GM12878 (cell line): ENCODE data around the gene ANTXR1. TPM values are rescaled to one million over a fixed set of nuclear protein-coding genes. Genes with fewer than 3 reads are reported as not detected.

Source experiments
- ATF7 ChIP-seq: fragments of 450-650 bp; IDR thresholded peaks from 2 replicates; pipeline ENCODE4 v1.6.1; 2016; ENCODE audit warnings: low read depth, mild to moderate bottlenecking
- BACH1 ChIP-seq: fragments of 450-650 bp; IDR thresholded peaks from 2 replicates; pipeline ENCODE4 v1.6.1; 2017; ENCODE audit warnings: mild to moderate bottlenecking, borderline replicate concordance
- E2F8 ChIP-seq: fragments of 450-650 bp; IDR thresholded peaks from 2 replicates; pipeline ENCODE4 v1.6.1; 2018; ENCODE audit warnings: mild to moderate bottlenecking, low read depth, moderate library complexity; ENCODE audit not compliant: partially characterized antibody
- IKZF1 ChIP-seq: fragments of 450-650 bp; conservative IDR thresholded peaks from 2 replicates; pipeline ENCODE4 v1.6.1; 2017; ENCODE audit warnings: antibody characterized with exemption, mild to moderate bottlenecking
- ZNF687 ChIP-seq: fragments of 450-650 bp; IDR thresholded peaks from 2 replicates; pipeline ENCODE4 v1.6.1; 2017; ENCODE audit warnings: mild to moderate bottlenecking, moderate library complexity
- polyA plus RNA-seq, 11 experiments: library from polyadenylated mRNA; depleted of rRNA in 4 of 11; unstranded in 6 of 11; stranded (reverse) in 5 of 11; fragments of >200 nt; fragmentation: Nextera tagmentation in 4 of 11; fragmentation: Illumina TruSeq in 1 of 11; extraction: Ambion mirVana in 4 of 11; extraction: Trizol in 1 of 11; gene quantifications; 1 replicate in 1 of 11; 2 replicates in 10 of 11; pipeline versions ENCODE4 v1.2.1 to v1.2.3, GENCODE V29; 2011 to 2016; ENCODE audit warnings: inconsistent platforms in 2 of 11, missing spikeins in 2 of 11, low read depth in 1 of 11
- total RNA-seq, 4 experiments: library from RNA; depleted of rRNA in 3 of 4; stranded (reverse); fragments of >200 nt in 3 of 4; fragmentation: Illumina TruSeq in 1 of 4; extraction: Trizol in 1 of 4; gene quantifications; 2 replicates each; pipeline versions ENCODE4 v1.2.1 to v1.2.3, GENCODE V29; 2013 to 2021
- TF ChIP-seq, protein P1 (sequence below): IDR thresholded peaks from 2 replicates; pipeline ENCODE4 v1.6.1; 2012; ENCODE audit warnings: low read depth, low read length, improper control_type of control experiment
- TF ChIP-seq, protein P2 (sequence below): fragments of 450-650 bp; IDR thresholded peaks from 2 replicates; pipeline ENCODE4 v1.6.1; 2017; ENCODE audit warnings: low read depth, mild to moderate bottlenecking, moderate library complexity
- TF ChIP-seq, protein P3 (sequence below): IDR thresholded peaks from 2 replicates; pipeline ENCODE4 v1.6.1; 2011; ENCODE audit warnings: borderline replicate concordance, low read depth, mild to moderate bottlenecking, moderate library complexity, mixed read lengths, low read length; ENCODE audit not compliant: insufficient read depth; ENCODE audit errors: extremely low read length

The ANTXR1 gene
- total and polyA plus RNA-seq, 10 of the 15 experiments (the other 5 are each of a cell fraction or from before 2014, with no cell fraction given), result 0.09 to 0.26 TPM; not detected in 8

GRCh38 chr2:69131452-69131851 lies 118.5 kb downstream of the ANTXR1 start (continued):
- no peak for TF ChIP-seq ZNF687
- TF ChIP-seq ATF7, result no peak
- TF ChIP-seq IKZF1, result no peak
- TF ChIP-seq E2F8, result no peak
- TF ChIP-seq, protein P1, sequence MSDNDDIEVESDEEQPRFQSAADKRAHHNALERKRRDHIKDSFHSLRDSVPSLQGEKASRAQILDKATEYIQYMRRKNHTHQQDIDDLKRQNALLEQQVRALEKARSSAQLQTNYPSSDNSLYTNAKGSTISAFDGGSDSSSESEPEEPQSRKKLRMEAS, result no peak
- TF ChIP-seq, protein P2, sequence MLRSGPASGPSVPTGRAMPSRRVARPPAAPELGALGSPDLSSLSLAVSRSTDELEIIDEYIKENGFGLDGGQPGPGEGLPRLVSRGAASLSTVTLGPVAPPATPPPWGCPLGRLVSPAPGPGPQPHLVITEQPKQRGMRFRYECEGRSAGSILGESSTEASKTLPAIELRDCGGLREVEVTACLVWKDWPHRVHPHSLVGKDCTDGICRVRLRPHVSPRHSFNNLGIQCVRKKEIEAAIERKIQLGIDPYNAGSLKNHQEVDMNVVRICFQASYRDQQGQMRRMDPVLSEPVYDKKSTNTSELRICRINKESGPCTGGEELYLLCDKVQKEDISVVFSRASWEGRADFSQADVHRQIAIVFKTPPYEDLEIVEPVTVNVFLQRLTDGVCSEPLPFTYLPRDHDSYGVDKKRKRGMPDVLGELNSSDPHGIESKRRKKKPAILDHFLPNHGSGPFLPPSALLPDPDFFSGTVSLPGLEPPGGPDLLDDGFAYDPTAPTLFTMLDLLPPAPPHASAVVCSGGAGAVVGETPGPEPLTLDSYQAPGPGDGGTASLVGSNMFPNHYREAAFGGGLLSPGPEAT, result no peak
- no peak for TF ChIP-seq BACH1
- TF ChIP-seq, protein P3, sequence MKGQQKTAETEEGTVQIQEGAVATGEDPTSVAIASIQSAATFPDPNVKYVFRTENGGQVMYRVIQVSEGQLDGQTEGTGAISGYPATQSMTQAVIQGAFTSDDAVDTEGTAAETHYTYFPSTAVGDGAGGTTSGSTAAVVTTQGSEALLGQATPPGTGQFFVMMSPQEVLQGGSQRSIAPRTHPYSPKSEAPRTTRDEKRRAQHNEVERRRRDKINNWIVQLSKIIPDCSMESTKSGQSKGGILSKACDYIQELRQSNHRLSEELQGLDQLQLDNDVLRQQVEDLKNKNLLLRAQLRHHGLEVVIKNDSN, result no peak
